Ascending aorta (tissue), 2 donors: ENCODE measurements around the gene OPA3. TPM values are rescaled to one million over a fixed set of nuclear protein-coding genes. Genes with fewer than 3 reads are reported as not detected.
"Not testable (repeated sequence)": the region's sequence is repeated elsewhere in the genome, so short reads cannot be mapped to it uniquely, and the experiment has no call there.

Source experiments
- DNase-seq, 2 donors: peaks; one replicate each; pipeline ENCODE4 v3.0.0-alpha.2; 2019; ENCODE audit warnings: low spot score in 2 of 2
- H3K27ac ChIP-seq, 2 donors: fragments of 200-600 bp; sonication (generic); one replicate each; pipeline ENCODE4 v1.5.1; 2016 to 2017; ENCODE audit warnings: mild to moderate bottlenecking in 1 of 2
- H3K27me3 ChIP-seq: fragments of 200-600 bp; sonication (generic); one replicate; pipeline ENCODE4 v1.5.1; 2017
- H3K36me3 ChIP-seq, 2 donors: fragments of 200-600 bp; sonication (generic); one replicate each; pipeline ENCODE4 v1.5.1; 2016
- H3K4me1 ChIP-seq, 2 donors: fragments of 200-600 bp; sonication (generic); one replicate each; pipeline ENCODE4 v1.5.1; 2016 to 2017; ENCODE audit warnings: mild to moderate bottlenecking in 1 of 2
- H3K4me3 ChIP-seq, 2 donors: fragments of 200-600 bp; sonication (generic); one replicate each; pipeline ENCODE4 v1.5.1; 2016 to 2017; ENCODE audit warnings: mild to moderate bottlenecking in 1 of 2
- H3K9me3 ChIP-seq, 2 donors: fragments of 200-600 bp; sonication (generic); one replicate each; pipeline ENCODE4 v1.5.1; 2016
- intact Hi-C: fragments of 100-400 bp; cut with DNase I; formaldehyde crosslinking; loops from one replicate; pipeline ENCODE4 v1.15.1; 2023
- total RNA-seq: library from RNA; depleted of rRNA; stranded (reverse); fragments of >200 nt; gene quantifications from one replicate; pipeline ENCODE4 v1.1.0, GENCODE V29; 2016
- TF ChIP-seq, protein P1 (sequence below), 3 experiments: fragments of 200-600 bp in 2 of 3; fragments of 450-650 bp in 1 of 3; sonication (generic) in 2 of 3; IDR thresholded peaks; one replicate each; pipeline ENCODE4 v1.5.1; 2016 to 2019; ENCODE audit warnings: antibody characterized with exemption in 3 of 3, mild to moderate bottlenecking in 1 of 3, moderate library complexity in 1 of 3

Gene OPA3
- 4.5 TPM for total RNA-seq

GRCh38 chr19:45584332-45585157 is at the start of gene OPA3:
Gene OPA3, minus strand, starts transcription at chr19:45584802. Its CDS starts 38 bp downstream, at chr19:45584764.
- intact Hi-C loops = loop anchor here (1.0 to 10.0 kb wide), 6 partner anchors 58 to 410 kb away; partner anchors contain the start of genes CCDC61, ERCC1, QPCTL and SIX5
- H3K27ac ChIP-seq = peak within 1 kb of the TSS; percentile 95 to 97
- peaks cover 0 to 10% of the 10 kb centered on the region in 2 donors for H3K4me1 ChIP-seq
- no peaks in the 10 kb centered on the region for H3K36me3 ChIP-seq
- H3K4me3 ChIP-seq = peak within 1 kb of the TSS; percentile 67
- TF ChIP-seq, protein P1, sequence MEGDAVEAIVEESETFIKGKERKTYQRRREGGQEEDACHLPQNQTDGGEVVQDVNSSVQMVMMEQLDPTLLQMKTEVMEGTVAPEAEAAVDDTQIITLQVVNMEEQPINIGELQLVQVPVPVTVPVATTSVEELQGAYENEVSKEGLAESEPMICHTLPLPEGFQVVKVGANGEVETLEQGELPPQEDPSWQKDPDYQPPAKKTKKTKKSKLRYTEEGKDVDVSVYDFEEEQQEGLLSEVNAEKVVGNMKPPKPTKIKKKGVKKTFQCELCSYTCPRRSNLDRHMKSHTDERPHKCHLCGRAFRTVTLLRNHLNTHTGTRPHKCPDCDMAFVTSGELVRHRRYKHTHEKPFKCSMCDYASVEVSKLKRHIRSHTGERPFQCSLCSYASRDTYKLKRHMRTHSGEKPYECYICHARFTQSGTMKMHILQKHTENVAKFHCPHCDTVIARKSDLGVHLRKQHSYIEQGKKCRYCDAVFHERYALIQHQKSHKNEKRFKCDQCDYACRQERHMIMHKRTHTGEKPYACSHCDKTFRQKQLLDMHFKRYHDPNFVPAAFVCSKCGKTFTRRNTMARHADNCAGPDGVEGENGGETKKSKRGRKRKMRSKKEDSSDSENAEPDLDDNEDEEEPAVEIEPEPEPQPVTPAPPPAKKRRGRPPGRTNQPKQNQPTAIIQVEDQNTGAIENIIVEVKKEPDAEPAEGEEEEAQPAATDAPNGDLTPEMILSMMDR (IDR thresholded peaks at IDR 0.05) = no peak
- no peaks in the 10 kb centered on the region for H3K27me3 ChIP-seq
- DNase-seq = peak; percentile 99 to 100
- H3K9me3 ChIP-seq = no peaks in the 10 kb centered on the region

- no peaks in the 10 kb centered on the region for H3K9me3 ChIP-seq
- TF ChIP-seq, protein P1 (IDR thresholded peaks at IDR 0.05) = no peak
- H3K4me3 ChIP-seq = no peak overlapping the region
- intact Hi-C loops = loop anchor here (5.0 to 10.0 kb wide), 2 partner anchors 125 to 208 kb away; partner anchors contain the start of genes ERCC1 and VASP
- peak in 1 of 2 donors; percentile 88 for DNase-seq
- peaks cover 16 to 17% of the 10 kb centered on the region in 2 donors for H3K36me3 ChIP-seq
- no peaks in the 10 kb centered on the region for H3K27me3 ChIP-seq
- peaks cover 0 to 11% of the 10 kb centered on the region in 2 donors for H3K4me1 ChIP-seq
- peak overlapping the region; percentile 49 to 82 for H3K27ac ChIP-seq
Observed at GRCh38 chr19:45632468-45633196, 48.0 kb upstream of the OPA3 start.

GRCh38 chr19:45630463-45630862 is 45.9 kb upstream of the OPA3 start:
- Histone ChIP-seq H3K27ac (no peak overlapping the region), H3K36me3 (peaks cover 25 to 34% of the 10 kb centered on the region in 2 donors), H3K27me3 (no peaks in the 10 kb centered on the region), H3K4me3 (no peak overlapping the region), H3K4me1 (peaks cover 0 to 6% of the 10 kb centered on the region in 2 donors), H3K9me3 (no peaks in the 10 kb centered on the region)
- intact Hi-C loops = loop anchor here (5.0 to 10.0 kb wide), 2 partner anchors 123 to 206 kb away; partner anchors contain the start of genes ERCC1 and VASP
- TF ChIP-seq, protein P1 (IDR thresholded peaks at IDR 0.05) = no peak
- DNase-seq = no peak

DNA sequence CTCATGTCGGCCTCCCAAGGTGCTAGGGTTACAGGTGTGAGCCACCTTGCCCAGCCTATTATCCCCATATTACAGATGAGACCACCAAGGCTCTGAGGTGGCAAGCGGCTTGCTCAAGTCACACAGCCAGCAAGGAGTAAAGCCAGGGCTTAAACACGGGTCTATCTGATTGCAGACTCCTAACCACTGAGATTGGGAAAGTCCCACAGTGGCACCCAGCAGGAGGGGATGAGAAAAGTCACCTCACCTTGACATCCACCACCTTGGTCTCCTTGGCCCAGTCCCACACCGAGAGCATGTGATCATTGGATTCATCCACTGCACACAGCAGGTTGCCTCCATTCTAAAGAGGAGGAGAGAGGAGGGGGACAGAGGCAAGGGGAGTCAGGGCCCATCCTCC is 45.1 kb upstream of the OPA3 start:
- no peaks in the 10 kb centered on the region for H3K27me3 ChIP-seq
- H3K4me1 ChIP-seq = peaks cover 0 to 4% of the 10 kb centered on the region in 2 donors
- H3K27ac ChIP-seq = no peak overlapping the region
- DNase-seq = no peak
- TF ChIP-seq, protein P1 (IDR thresholded peaks at IDR 0.05) = no peak
- intact Hi-C loops = loop anchor here (5.0 to 10.0 kb wide), 2 partner anchors 122 to 205 kb away; partner anchors contain the start of genes ERCC1 and VASP
- H3K4me3 ChIP-seq = no peak overlapping the region
- peaks cover 25 to 38% of the 10 kb centered on the region in 2 donors for H3K36me3 ChIP-seq
- H3K9me3 ChIP-seq = no peaks in the 10 kb centered on the region

- intact Hi-C loops, H3K27ac ChIP-seq, H3K9me3 ChIP-seq, H3K4me3 ChIP-seq, H3K4me1 ChIP-seq, DNase-seq, H3K27me3 ChIP-seq: not testable (repeated sequence)
- peaks cover 25 to 53% of the 10 kb centered on the region in 2 donors for H3K36me3 ChIP-seq
Observed at GRCh38 chr19:45628219-45628618, 43.6 kb upstream of the OPA3 start.
